SK-N-SH (cell line): ENCODE data around the gene RHOT2. TPM values are rescaled to one million over a fixed set of nuclear protein-coding genes. Genes with fewer than 3 reads are reported as not detected.
A peak's percentile ranks its signal among the peaks of the same experiment; 100 is the strongest.

Source experiments
- CTCF ChIA-PET: fragments of 300-600, 350-600 bp; formaldehyde crosslinking; extraction: SDS; loops from one replicate; lab custom pipeline; 2021; lab: Yijun Ruan, JAX
- POLR2A ChIA-PET: fragments of 350-600 bp; sonication (Branson Sonifier 250); formaldehyde crosslinking; extraction: SDS; loops from one replicate; lab custom pipeline; 2020; ENCODE audit warnings: antibody characterized with exemption, inconsistent platforms; lab: Yijun Ruan, JAX
- DNase-seq: peaks from one replicate; pipeline ENCODE4 v3.0.0; 2012
- H2AFZ ChIP-seq: fragments of 200-600 bp; sonication (generic); 2 replicates; pipeline ENCODE4 v1.8.1; 2016; ENCODE audit warnings: antibody characterized with exemption, mild to moderate bottlenecking, low read depth
- H3F3A ChIP-seq: fragments of 200-600 bp; sonication (generic); replicated peaks from 2 replicates; pipeline ENCODE3; 2016; ENCODE audit warnings: antibody characterized with exemption, mild to moderate bottlenecking; ENCODE audit not compliant: insufficient read depth
- H3K27ac ChIP-seq, 2 experiments: fragments of 200-500 bp in 1 of 2; fragments of 200-600 bp in 1 of 2; sonication (Bioruptor generic) in 1 of 2; sonication (generic), shearing (Covaris generic) in 1 of 2; 2 replicates each; pipeline versions ENCODE4 v1.5.1 to v1.6.1; 2014 to 2016; ENCODE audit warnings: low read depth in 2 of 2, inconsistent platforms in 1 of 2, low read length in 1 of 2, mild to moderate bottlenecking in 1 of 2, mixed read lengths in 1 of 2
- H3K27me3 ChIP-seq: fragments of 200-600 bp; sonication (generic), shearing (Covaris generic); 2 replicates; pipeline ENCODE4 v1.6.1; 2016; ENCODE audit warnings: mixed run types; ENCODE audit not compliant: insufficient read depth
- H3K36me3 ChIP-seq, 2 experiments: fragments of 200-500 bp in 1 of 2; fragments of 200-600 bp in 1 of 2; sonication (Bioruptor generic) in 1 of 2; sonication (generic) in 1 of 2; replicated peaks in 1 of 2; 2 replicates each; pipeline versions ENCODE3 to v1.5.1; 2014 to 2016; ENCODE audit warnings: low read length in 1 of 2, mild to moderate bottlenecking in 1 of 2; ENCODE audit not compliant: insufficient read depth in 2 of 2, control insufficient read depth in 1 of 2
- H3K4me1 ChIP-seq, 2 experiments: fragments of 200-500 bp in 1 of 2; fragments of 200-600 bp in 1 of 2; sonication (Bioruptor generic) in 1 of 2; sonication (generic), shearing (Covaris generic) in 1 of 2; 2 replicates each; pipeline versions ENCODE4 v1.5.1 to v1.6.1; 2014 to 2016; ENCODE audit warnings: low read depth in 1 of 2, low read length in 1 of 2, mixed run types in 1 of 2; ENCODE audit not compliant: insufficient read depth in 2 of 2, control insufficient read depth in 1 of 2
- H3K4me2 ChIP-seq: fragments of 200-600 bp; sonication (generic), shearing (Covaris generic); 2 replicates; pipeline ENCODE4 v1.6.1; 2017; ENCODE audit warnings: mixed run types
- H3K4me3 ChIP-seq, 2 experiments: fragments of 200-500 bp in 1 of 2; fragments of 200-600 bp in 1 of 2; sonication (Bioruptor generic) in 1 of 2; sonication (generic), shearing (Covaris generic) in 1 of 2; 2 replicates each; pipeline versions ENCODE4 v1.5.1 to v1.8.1; 2014 to 2016; ENCODE audit warnings: low read depth in 2 of 2, inconsistent platforms in 1 of 2, low read length in 1 of 2, mild to moderate bottlenecking in 1 of 2, mixed read lengths in 1 of 2, moderate library complexity in 1 of 2
- H3K79me2 ChIP-seq: fragments of 200-600 bp; sonication (generic); 2 replicates; pipeline ENCODE4 v1.8.1; 2017; ENCODE audit warnings: mild to moderate bottlenecking; ENCODE audit not compliant: insufficient read depth
- H3K9ac ChIP-seq: fragments of 200-600 bp; sonication (generic); 2 replicates; pipeline ENCODE4 v1.6.1; 2017; ENCODE audit warnings: mixed run types
- H3K9me2 ChIP-seq: fragments of 200-600 bp; sonication (generic); 2 replicates; pipeline ENCODE4 v1.6.1; 2017; ENCODE audit warnings: mixed run types
- H3K9me3 ChIP-seq: fragments of 200-600 bp; sonication (generic); 2 replicates; pipeline ENCODE4 v1.6.1; 2017; ENCODE audit warnings: mixed run types, mild to moderate bottlenecking, moderate library complexity
- H4K20me1 ChIP-seq: fragments of 200-600 bp; sonication (generic); 2 replicates; pipeline ENCODE4 v1.6.1; 2017; ENCODE audit warnings: mild to moderate bottlenecking, mixed run types; ENCODE audit not compliant: insufficient read depth
- ELF1 ChIP-seq: IDR thresholded peaks from 2 replicates; pipeline ENCODE4 v1.4.0; 2012
- FOSL2 ChIP-seq: IDR thresholded peaks from 2 replicates; pipeline ENCODE4 v1.4.0; 2012; ENCODE audit warnings: low read depth, mild to moderate bottlenecking, moderate library complexity, borderline replicate concordance
- FOXM1 ChIP-seq: IDR thresholded peaks from 2 replicates; pipeline ENCODE4 v1.4.0; 2012; ENCODE audit warnings: low read depth, mild to moderate bottlenecking
- MXI1 ChIP-seq: IDR thresholded peaks from 2 replicates; pipeline ENCODE4 v1.6.1; 2012; ENCODE audit warnings: mild to moderate bottlenecking, low read depth, low read length, improper control_type of control experiment
- RFX5 ChIP-seq: IDR thresholded peaks from 2 replicates; pipeline ENCODE4 v1.6.1; 2012; ENCODE audit warnings: mild to moderate bottlenecking, improper control_type of control experiment, low read length
- SIN3A ChIP-seq: IDR thresholded peaks from 2 replicates; pipeline ENCODE4 v1.6.1; 2012; ENCODE audit warnings: low read depth, mild to moderate bottlenecking, low read length, moderate library complexity, borderline replicate concordance
- TAF1 ChIP-seq: IDR thresholded peaks from 2 replicates; pipeline ENCODE4 v1.6.1; 2012; ENCODE audit warnings: low read depth, mild to moderate bottlenecking, low read length, moderate library complexity, borderline replicate concordance
- WGBS: methylation state at CpG from one replicate; pipeline ENCODE4 v1.1.6; 2017; ENCODE audit warnings: low lambda C conversion rate; 5-methylcytosine and 5-hydroxymethylcytosine counted together
- polyA plus RNA-seq, 3 experiments: library from polyadenylated mRNA; depleted of rRNA; stranded (reverse); fragments of >200 nt; gene quantifications; 2 replicates each; pipeline ENCODE4 v1.2.3, GENCODE V29; 2012
- TF ChIP-seq, protein P1 (sequence below): fragments of 200-600 bp; sonication (generic); IDR thresholded peaks from 2 replicates; pipeline ENCODE4 v1.6.1; 2017; ENCODE audit warnings: antibody characterized with exemption, mild to moderate bottlenecking, moderate library complexity
- TF ChIP-seq, protein P2 (sequence below): IDR thresholded peaks from 2 replicates; pipeline ENCODE4 v1.6.1; 2012; ENCODE audit warnings: mild to moderate bottlenecking, low read depth, low read length, moderate library complexity
- TF ChIP-seq, protein P3 (sequence below): IDR thresholded peaks from 2 replicates; pipeline ENCODE4 v1.4.0; 2012; ENCODE audit warnings: low read depth

Gene RHOT2
- polyA plus RNA-seq, 1 of the 3 experiments (the other 2 are of a cell fraction): 229 TPM

DNA sequence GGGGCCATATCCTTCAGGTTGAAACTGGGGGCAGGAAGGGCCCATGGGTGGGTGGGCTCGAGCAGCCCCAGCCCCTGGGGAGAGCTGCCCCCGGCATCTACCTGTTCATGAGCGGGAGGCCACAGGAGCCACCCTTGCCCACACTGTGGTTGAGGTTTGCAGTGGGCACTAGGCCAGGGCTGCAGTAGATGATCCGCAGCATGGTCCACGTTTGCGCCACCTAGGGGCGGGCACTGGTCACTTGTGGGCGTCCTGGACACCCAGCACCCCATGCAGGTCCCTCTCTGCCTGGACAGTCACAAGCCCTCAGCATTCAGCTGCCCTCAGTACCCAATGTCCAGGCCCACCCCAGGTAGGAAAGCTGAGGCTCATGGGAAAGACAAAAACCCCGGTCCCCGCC is 18.0 kb downstream of the RHOT2 start:
- peaks cover 20% of the 10 kb centered on the region for H4K20me1 ChIP-seq
- peak overlapping the region; percentile 37; the same call in 1 of the 2 replicates for H3K4me2 ChIP-seq
- peak; percentile 84 for DNase-seq
- no peak for TF ChIP-seq MXI1
- no peak for TF ChIP-seq RFX5
- no peak for TF ChIP-seq ELF1
- TF ChIP-seq, protein P1, sequence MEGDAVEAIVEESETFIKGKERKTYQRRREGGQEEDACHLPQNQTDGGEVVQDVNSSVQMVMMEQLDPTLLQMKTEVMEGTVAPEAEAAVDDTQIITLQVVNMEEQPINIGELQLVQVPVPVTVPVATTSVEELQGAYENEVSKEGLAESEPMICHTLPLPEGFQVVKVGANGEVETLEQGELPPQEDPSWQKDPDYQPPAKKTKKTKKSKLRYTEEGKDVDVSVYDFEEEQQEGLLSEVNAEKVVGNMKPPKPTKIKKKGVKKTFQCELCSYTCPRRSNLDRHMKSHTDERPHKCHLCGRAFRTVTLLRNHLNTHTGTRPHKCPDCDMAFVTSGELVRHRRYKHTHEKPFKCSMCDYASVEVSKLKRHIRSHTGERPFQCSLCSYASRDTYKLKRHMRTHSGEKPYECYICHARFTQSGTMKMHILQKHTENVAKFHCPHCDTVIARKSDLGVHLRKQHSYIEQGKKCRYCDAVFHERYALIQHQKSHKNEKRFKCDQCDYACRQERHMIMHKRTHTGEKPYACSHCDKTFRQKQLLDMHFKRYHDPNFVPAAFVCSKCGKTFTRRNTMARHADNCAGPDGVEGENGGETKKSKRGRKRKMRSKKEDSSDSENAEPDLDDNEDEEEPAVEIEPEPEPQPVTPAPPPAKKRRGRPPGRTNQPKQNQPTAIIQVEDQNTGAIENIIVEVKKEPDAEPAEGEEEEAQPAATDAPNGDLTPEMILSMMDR: peak; percentile 66
- no peak for TF ChIP-seq FOSL2
- TF ChIP-seq TAF1: no peak
- TF ChIP-seq SIN3A: no peak
- TF ChIP-seq, protein P2, sequence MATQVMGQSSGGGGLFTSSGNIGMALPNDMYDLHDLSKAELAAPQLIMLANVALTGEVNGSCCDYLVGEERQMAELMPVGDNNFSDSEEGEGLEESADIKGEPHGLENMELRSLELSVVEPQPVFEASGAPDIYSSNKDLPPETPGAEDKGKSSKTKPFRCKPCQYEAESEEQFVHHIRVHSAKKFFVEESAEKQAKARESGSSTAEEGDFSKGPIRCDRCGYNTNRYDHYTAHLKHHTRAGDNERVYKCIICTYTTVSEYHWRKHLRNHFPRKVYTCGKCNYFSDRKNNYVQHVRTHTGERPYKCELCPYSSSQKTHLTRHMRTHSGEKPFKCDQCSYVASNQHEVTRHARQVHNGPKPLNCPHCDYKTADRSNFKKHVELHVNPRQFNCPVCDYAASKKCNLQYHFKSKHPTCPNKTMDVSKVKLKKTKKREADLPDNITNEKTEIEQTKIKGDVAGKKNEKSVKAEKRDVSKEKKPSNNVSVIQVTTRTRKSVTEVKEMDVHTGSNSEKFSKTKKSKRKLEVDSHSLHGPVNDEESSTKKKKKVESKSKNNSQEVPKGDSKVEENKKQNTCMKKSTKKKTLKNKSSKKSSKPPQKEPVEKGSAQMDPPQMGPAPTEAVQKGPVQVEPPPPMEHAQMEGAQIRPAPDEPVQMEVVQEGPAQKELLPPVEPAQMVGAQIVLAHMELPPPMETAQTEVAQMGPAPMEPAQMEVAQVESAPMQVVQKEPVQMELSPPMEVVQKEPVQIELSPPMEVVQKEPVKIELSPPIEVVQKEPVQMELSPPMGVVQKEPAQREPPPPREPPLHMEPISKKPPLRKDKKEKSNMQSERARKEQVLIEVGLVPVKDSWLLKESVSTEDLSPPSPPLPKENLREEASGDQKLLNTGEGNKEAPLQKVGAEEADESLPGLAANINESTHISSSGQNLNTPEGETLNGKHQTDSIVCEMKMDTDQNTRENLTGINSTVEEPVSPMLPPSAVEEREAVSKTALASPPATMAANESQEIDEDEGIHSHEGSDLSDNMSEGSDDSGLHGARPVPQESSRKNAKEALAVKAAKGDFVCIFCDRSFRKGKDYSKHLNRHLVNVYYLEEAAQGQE: no peak
- TF ChIP-seq, protein P3, sequence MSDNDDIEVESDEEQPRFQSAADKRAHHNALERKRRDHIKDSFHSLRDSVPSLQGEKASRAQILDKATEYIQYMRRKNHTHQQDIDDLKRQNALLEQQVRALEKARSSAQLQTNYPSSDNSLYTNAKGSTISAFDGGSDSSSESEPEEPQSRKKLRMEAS: peak; percentile 41; the same call in 1 of the 2 replicates
- TF ChIP-seq FOXM1: no peak
- peaks cover 13 to 59% of the 10 kb centered on the region in 2 experiments; a peak in 3 of 4 replicates for H3K4me1 ChIP-seq
- no peak overlapping the region for H2AFZ ChIP-seq
- H3F3A ChIP-seq: peaks cover 5% of the 10 kb centered on the region
- H3K9me3 ChIP-seq: no peaks in the 10 kb centered on the region
- peaks cover 13 to 39% of the 10 kb centered on the region in 2 experiments for H3K36me3 ChIP-seq
- H3K9me2 ChIP-seq: no peaks in the 10 kb centered on the region
- peak overlapping the region in 1 of 2 experiments; percentile 47; a peak in 1 of 4 replicates for H3K27ac ChIP-seq
- no peak overlapping the region for H3K4me3 ChIP-seq
- no peak overlapping the region for H3K9ac ChIP-seq
- CTCF ChIA-PET: interaction anchor here (0.6 to 5.9 kb wide), 18 partner anchors 9 to 356 kb away, joined by 3 to 38 read pairs (median 4); partner anchors contain the start of genes ANTKMT, RHBDL1 and RHOT2
- 94% methylated on average over 2 of the region's 10 CpGs for WGBS
- POLR2A ChIA-PET: no interaction called here
- no peaks in the 10 kb centered on the region for H3K27me3 ChIP-seq
- H3K79me2 ChIP-seq: peaks cover 40% of the 10 kb centered on the region
